ENCODE data around the gene KCNJ4.

KCNJ4 gene

GRCh38 chr22:38485783-38486182, 30.8 kb upstream of the KCNJ4 start:
- TF ChIP-seq, protein P1, sequence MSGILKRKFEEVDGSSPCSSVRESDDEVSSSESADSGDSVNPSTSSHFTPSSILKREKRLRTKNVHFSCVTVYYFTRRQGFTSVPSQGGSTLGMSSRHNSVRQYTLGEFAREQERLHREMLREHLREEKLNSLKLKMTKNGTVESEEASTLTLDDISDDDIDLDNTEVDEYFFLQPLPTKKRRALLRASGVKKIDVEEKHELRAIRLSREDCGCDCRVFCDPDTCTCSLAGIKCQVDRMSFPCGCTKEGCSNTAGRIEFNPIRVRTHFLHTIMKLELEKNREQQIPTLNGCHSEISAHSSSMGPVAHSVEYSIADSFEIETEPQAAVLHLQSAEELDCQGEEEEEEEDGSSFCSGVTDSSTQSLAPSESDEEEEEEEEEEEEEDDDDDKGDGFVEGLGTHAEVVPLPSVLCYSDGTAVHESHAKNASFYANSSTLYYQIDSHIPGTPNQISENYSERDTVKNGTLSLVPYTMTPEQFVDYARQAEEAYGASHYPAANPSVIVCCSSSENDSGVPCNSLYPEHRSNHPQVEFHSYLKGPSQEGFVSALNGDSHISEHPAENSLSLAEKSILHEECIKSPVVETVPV (CRISPR knock-in tag; IDR thresholded peaks at IDR 0.05): no peak
- TF ChIP-seq ZC3H10 (CRISPR knock-in tag; IDR thresholded peaks at IDR 0.05) (no peak), ZNF70 (CRISPR knock-in tag; IDR thresholded peaks at IDR 0.05) (no peak), ZNF8 (CRISPR knock-in tag; IDR thresholded peaks at IDR 0.05) (no peak)
- TF ChIP-seq, protein P2, sequence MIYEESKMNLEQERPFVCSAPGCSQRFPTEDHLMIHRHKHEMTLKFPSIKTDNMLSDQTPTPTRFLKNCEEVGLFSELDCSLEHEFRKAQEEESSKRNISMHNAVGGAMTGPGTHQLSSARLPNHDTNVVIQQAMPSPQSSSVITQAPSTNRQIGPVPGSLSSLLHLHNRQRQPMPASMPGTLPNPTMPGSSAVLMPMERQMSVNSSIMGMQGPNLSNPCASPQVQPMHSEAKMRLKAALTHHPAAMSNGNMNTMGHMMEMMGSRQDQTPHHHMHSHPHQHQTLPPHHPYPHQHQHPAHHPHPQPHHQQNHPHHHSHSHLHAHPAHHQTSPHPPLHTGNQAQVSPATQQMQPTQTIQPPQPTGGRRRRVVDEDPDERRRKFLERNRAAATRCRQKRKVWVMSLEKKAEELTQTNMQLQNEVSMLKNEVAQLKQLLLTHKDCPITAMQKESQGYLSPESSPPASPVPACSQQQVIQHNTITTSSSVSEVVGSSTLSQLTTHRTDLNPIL (CRISPR knock-in tag; IDR thresholded peaks at IDR 0.05; ENCODE audit: low read depth): no peak
- ATAC-seq: no peak

- ATAC-seq: no peak
- TF ChIP-seq ZFP30 (CRISPR knock-in tag; IDR thresholded peaks at IDR 0.05) (no peak), CSDC2 (CRISPR knock-in tag; IDR thresholded peaks at IDR 0.05) (no peak), ARNTL (CRISPR knock-in tag; IDR thresholded peaks at IDR 0.05; ENCODE audit: borderline replicate concordance, low read depth) (no peak), PPARA (CRISPR knock-in tag; IDR thresholded peaks at IDR 0.05; ENCODE audit: borderline replicate concordance) (no peak), SNAI2 (CRISPR knock-in tag; IDR thresholded peaks at IDR 0.05) (no peak), ZNF8 (CRISPR knock-in tag; IDR thresholded peaks at IDR 0.05) (no peak), BACH2 (CRISPR knock-in tag; IDR thresholded peaks at IDR 0.05; ENCODE audit: borderline replicate concordance) (no peak), GLIS3 (CRISPR knock-in tag; IDR thresholded peaks at IDR 0.05) (no peak), ZNF70 (CRISPR knock-in tag; IDR thresholded peaks at IDR 0.05) (no peak), ZC3H10 (CRISPR knock-in tag; IDR thresholded peaks at IDR 0.05) (no peak), ISL1 (CRISPR knock-in tag; IDR thresholded peaks at IDR 0.05) (no peak), TCF4 (CRISPR knock-in tag; IDR thresholded peaks at IDR 0.05; ENCODE audit: borderline replicate concordance) (no peak), ZFP3 (CRISPR knock-in tag; IDR thresholded peaks at IDR 0.05) (no peak)
- TF ChIP-seq, protein P2 (CRISPR knock-in tag; IDR thresholded peaks at IDR 0.05; ENCODE audit: low read depth): no peak
- TF ChIP-seq, protein P1 (CRISPR knock-in tag; IDR thresholded peaks at IDR 0.05): no peak
Measured at GRCh38 chr22:38484244-38484643, 29.2 kb upstream of the KCNJ4 start.

DNA sequence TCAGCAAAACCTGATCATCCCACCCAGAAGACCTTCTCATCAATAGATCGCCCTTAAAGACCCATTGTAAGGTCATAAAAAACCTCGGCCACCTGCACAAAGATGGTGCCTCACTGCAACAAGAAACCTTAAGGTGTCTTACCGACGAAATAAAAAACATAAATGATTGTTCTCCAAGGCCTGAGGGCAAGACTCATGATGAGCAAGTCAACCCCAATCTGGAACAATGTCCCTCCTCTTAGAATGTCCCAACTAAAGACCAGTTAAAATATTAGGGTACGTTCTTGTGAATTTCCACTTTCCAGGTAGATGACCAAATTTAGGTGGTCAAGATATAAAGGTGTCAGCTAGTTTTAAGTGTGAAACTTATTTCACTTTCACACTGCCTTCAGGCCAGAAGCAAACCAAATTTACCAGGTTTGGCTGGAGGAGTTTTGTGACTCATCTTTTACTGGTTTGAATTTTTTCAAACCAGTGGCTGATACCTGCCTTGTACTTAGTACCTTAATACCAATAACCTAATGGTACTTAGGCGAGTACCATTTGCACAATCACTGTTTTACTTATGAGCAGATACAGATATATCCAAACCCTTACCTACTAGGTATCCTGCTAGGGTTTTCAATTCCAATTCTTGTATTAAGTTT, 27.8 kb upstream of the KCNJ4 start:
- no peak for ATAC-seq
- TF ChIP-seq, protein P2 (CRISPR knock-in tag; IDR thresholded peaks at IDR 0.05; ENCODE audit: low read depth): no peak
- TF ChIP-seq ZNF8 (CRISPR knock-in tag; IDR thresholded peaks at IDR 0.05): no peak
- TF ChIP-seq TOX (CRISPR knock-in tag; IDR thresholded peaks at IDR 0.05; ENCODE audit: borderline replicate concordance): no peak
- TF ChIP-seq GLIS3 (CRISPR knock-in tag; IDR thresholded peaks at IDR 0.05): no peak
- TF ChIP-seq, protein P3, sequence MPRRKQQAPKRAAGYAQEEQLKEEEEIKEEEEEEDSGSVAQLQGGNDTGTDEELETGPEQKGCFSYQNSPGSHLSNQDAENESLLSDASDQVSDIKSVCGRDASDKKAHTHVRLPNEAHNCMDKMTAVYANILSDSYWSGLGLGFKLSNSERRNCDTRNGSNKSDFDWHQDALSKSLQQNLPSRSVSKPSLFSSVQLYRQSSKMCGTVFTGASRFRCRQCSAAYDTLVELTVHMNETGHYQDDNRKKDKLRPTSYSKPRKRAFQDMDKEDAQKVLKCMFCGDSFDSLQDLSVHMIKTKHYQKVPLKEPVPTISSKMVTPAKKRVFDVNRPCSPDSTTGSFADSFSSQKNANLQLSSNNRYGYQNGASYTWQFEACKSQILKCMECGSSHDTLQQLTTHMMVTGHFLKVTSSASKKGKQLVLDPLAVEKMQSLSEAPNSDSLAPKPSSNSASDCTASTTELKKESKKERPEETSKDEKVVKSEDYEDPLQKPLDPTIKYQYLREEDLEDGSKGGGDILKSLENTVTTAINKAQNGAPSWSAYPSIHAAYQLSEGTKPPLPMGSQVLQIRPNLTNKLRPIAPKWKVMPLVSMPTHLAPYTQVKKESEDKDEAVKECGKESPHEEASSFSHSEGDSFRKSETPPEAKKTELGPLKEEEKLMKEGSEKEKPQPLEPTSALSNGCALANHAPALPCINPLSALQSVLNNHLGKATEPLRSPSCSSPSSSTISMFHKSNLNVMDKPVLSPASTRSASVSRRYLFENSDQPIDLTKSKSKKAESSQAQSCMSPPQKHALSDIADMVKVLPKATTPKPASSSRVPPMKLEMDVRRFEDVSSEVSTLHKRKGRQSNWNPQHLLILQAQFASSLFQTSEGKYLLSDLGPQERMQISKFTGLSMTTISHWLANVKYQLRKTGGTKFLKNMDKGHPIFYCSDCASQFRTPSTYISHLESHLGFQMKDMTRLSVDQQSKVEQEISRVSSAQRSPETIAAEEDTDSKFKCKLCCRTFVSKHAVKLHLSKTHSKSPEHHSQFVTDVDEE (CRISPR knock-in tag; IDR thresholded peaks at IDR 0.05): no peak
- no peak for TF ChIP-seq RARB (CRISPR knock-in tag; IDR thresholded peaks at IDR 0.05)
- TF ChIP-seq ZC3H10 (CRISPR knock-in tag; IDR thresholded peaks at IDR 0.05): no peak
- TF ChIP-seq ZFP30 (CRISPR knock-in tag; IDR thresholded peaks at IDR 0.05): no peak
- no peak for TF ChIP-seq ZNF70 (CRISPR knock-in tag; IDR thresholded peaks at IDR 0.05)
- TF ChIP-seq TCF4 (CRISPR knock-in tag; IDR thresholded peaks at IDR 0.05; ENCODE audit: borderline replicate concordance): no peak
- TF ChIP-seq SNAI2 (CRISPR knock-in tag; IDR thresholded peaks at IDR 0.05): no peak
- TF ChIP-seq, protein P1 (CRISPR knock-in tag; IDR thresholded peaks at IDR 0.05): no peak
- TF ChIP-seq CSDC2 (CRISPR knock-in tag; IDR thresholded peaks at IDR 0.05): no peak
- no peak for TF ChIP-seq PATZ1 (CRISPR knock-in tag; IDR thresholded peaks at IDR 0.05; ENCODE audit: borderline replicate concordance)
- no peak for TF ChIP-seq OSR1 (CRISPR knock-in tag; IDR thresholded peaks at IDR 0.05)
- TF ChIP-seq ZNF565 (CRISPR knock-in tag; conservative IDR thresholded peaks at IDR 0.05; ENCODE audit: low read depth): no peak
- no peak for TF ChIP-seq ISL1 (CRISPR knock-in tag; IDR thresholded peaks at IDR 0.05)
- no peak for TF ChIP-seq ARNTL (CRISPR knock-in tag; IDR thresholded peaks at IDR 0.05; ENCODE audit: borderline replicate concordance, low read depth)
- TF ChIP-seq BACH2 (CRISPR knock-in tag; IDR thresholded peaks at IDR 0.05; ENCODE audit: borderline replicate concordance): no peak
- TF ChIP-seq PPARA (CRISPR knock-in tag; IDR thresholded peaks at IDR 0.05; ENCODE audit: borderline replicate concordance): no peak
